Measurements from ENCODE around the gene ABCC9.

Gene ABCC9

GRCh38 chr12:21877293-21877982 lies 63.8 kb downstream of the ABCC9 start:
- no peak for DNase-seq (ENCODE audit: low read depth in 2 of 2)

- no peak for DNase-seq (ENCODE audit: low read depth in 2 of 2)
Observed at GRCh38 chr12:21865846-21866245, 75.4 kb downstream of the ABCC9 start.

- no peak for DNase-seq (ENCODE audit: low read depth in 2 of 2)
Observed at GRCh38 chr12:21860534-21860933, 80.7 kb downstream of the ABCC9 start.

- DNase-seq (ENCODE audit: low read depth in 2 of 2), result no peak
Observed at GRCh38 chr12:21860128-21860527, 81.1 kb downstream of the ABCC9 start.

- DNase-seq (ENCODE audit: low read depth in 2 of 2), result no peak
Observed at GRCh38 chr12:21852251-21852650, 89.0 kb downstream of the ABCC9 start.

GRCh38 chr12:21851151-21851550 lies 90.1 kb downstream of the ABCC9 start:
- no peak for DNase-seq (ENCODE audit: low read depth in 2 of 2)

GRCh38 chr12:21850419-21850818 lies 90.8 kb downstream of the ABCC9 start:
- DNase-seq (ENCODE audit: low read depth in 2 of 2), result no peak

- DNase-seq (ENCODE audit: low read depth in 2 of 2), result no peak
Observed at GRCh38 chr12:21849878-21850277, 91.3 kb downstream of the ABCC9 start.

- no peak for DNase-seq (ENCODE audit: low read depth in 2 of 2)
Observed at GRCh38 chr12:21848192-21848591, 93.0 kb downstream of the ABCC9 start.

GRCh38 chr12:21843795-21844194 lies 97.4 kb downstream of the ABCC9 start:
- DNase-seq (ENCODE audit: low read depth in 2 of 2), result no peak

- no peak for DNase-seq (ENCODE audit: low read depth in 2 of 2)
Observed at GRCh38 chr12:21839776-21840175, 101.5 kb downstream of the ABCC9 start.

- DNase-seq (ENCODE audit: low read depth in 2 of 2), result no peak
Observed at GRCh38 chr12:21837847-21838246, 103.4 kb downstream of the ABCC9 start.

GRCh38 chr12:21831791-21832344 lies 109.4 kb downstream of the ABCC9 start:
- no peak for DNase-seq (ENCODE audit: low read depth in 2 of 2)

- no peak for DNase-seq (ENCODE audit: low read depth in 2 of 2)
Observed at GRCh38 chr12:21828779-21829178, 112.4 kb downstream of the ABCC9 start.

- no peak for DNase-seq (ENCODE audit: low read depth in 2 of 2)
Observed at GRCh38 chr12:21828136-21828775, 113.0 kb downstream of the ABCC9 start.

GRCh38 chr12:21827083-21827482 lies 114.1 kb downstream of the ABCC9 start:
- no peak for DNase-seq (ENCODE audit: low read depth in 2 of 2)

- no peak for DNase-seq (ENCODE audit: low read depth in 2 of 2)
Observed at GRCh38 chr12:21826618-21826910, 114.7 kb downstream of the ABCC9 start.

GRCh38 chr12:21825886-21826617 lies 115.2 kb downstream of the ABCC9 start:
- DNase-seq (ENCODE audit: low read depth in 2 of 2), result no peak

- no peak for DNase-seq (ENCODE audit: low read depth in 2 of 2)
Observed at GRCh38 chr12:21823581-21823980, 117.6 kb downstream of the ABCC9 start.

GRCh38 chr12:21819678-21820077 lies 121.5 kb downstream of the ABCC9 start:
- no peak for DNase-seq (ENCODE audit: low read depth in 2 of 2)

- DNase-seq (ENCODE audit: low read depth in 2 of 2), result no peak
Observed at GRCh38 chr12:21819236-21819635, 122.0 kb downstream of the ABCC9 start.

- DNase-seq (ENCODE audit: low read depth in 2 of 2), result no peak
Observed at GRCh38 chr12:21818627-21819026, 122.6 kb downstream of the ABCC9 start.
